DOHH2 (cell line): ENCODE measurements around the gene BSDC1.
"Not testable (repeated sequence)": the region's sequence is repeated elsewhere in the genome, so short reads cannot be mapped to it uniquely, and the experiment has no call there.

ENCODE experiments used
- H3F3A ChIP-seq: fragments of 200-600 bp; sonication (generic), shearing (Covaris generic); 2 replicates; pipeline ENCODE4 v1.6.0; 2016; ENCODE audit warnings: antibody characterized with exemption, mild to moderate bottlenecking; ENCODE audit not compliant: control insufficient read depth, insufficient read depth
- H3K27ac ChIP-seq: fragments of 200-600 bp; sonication (generic); 2 replicates; pipeline ENCODE4 v1.5.1; 2014; ENCODE audit warnings: low read depth, mild to moderate bottlenecking, low read length, moderate library complexity
- H3K27me3 ChIP-seq: fragments of 200-600 bp; sonication (generic); 2 replicates; pipeline ENCODE4 v1.6.1; 2014; ENCODE audit warnings: mild to moderate bottlenecking, low read length, mixed read lengths; ENCODE audit not compliant: control insufficient read depth
- H3K36me3 ChIP-seq: fragments of 200-600 bp; sonication (generic); 2 replicates; pipeline ENCODE4 v1.6.1; 2014; ENCODE audit warnings: mild to moderate bottlenecking, low read length, moderate library complexity, mixed read lengths; ENCODE audit not compliant: control insufficient read depth
- H3K4me1 ChIP-seq: fragments of 200-600 bp; sonication (generic); 2 replicates; pipeline ENCODE4 v1.6.1; 2014; ENCODE audit warnings: mild to moderate bottlenecking, low read length, mixed read lengths; ENCODE audit not compliant: control insufficient read depth
- H3K4me2 ChIP-seq: fragments of 200-600 bp; sonication (generic); 2 replicates; pipeline ENCODE4 v1.6.0; 2014; ENCODE audit warnings: mild to moderate bottlenecking, low read length, moderate library complexity
- H3K4me3 ChIP-seq: fragments of 200-600 bp; sonication (generic); 2 replicates; pipeline ENCODE4 v1.5.1; 2014; ENCODE audit warnings: mild to moderate bottlenecking, low read length, mixed read lengths
- H3K79me2 ChIP-seq: fragments of 200-600 bp; sonication (generic); 2 replicates; pipeline ENCODE4 v1.6.1; 2014; ENCODE audit warnings: mild to moderate bottlenecking, low read length, mixed read lengths; ENCODE audit not compliant: control insufficient read depth
- H3K9me2 ChIP-seq: fragments of 200-600 bp; sonication (generic); replicated peaks from 2 replicates; pipeline ENCODE4 v1.6.1; 2014; ENCODE audit warnings: mild to moderate bottlenecking, low read length, mixed read lengths; ENCODE audit not compliant: control insufficient read depth
- H3K9me3 ChIP-seq: fragments of 200-600 bp; sonication (generic); 2 replicates; pipeline ENCODE4 v1.6.1; 2014; ENCODE audit warnings: antibody characterized with exemption, low read length, mixed read lengths; ENCODE audit not compliant: control insufficient read depth, insufficient read depth
- H4K20me1 ChIP-seq: fragments of 200-600 bp; sonication (generic); 2 replicates; pipeline ENCODE4 v1.6.0; 2014; ENCODE audit warnings: low read depth, mild to moderate bottlenecking, antibody characterized with exemption, low read length, moderate library complexity; ENCODE audit not compliant: control insufficient read depth, insufficient read depth
- CTCF ChIP-seq: fragments of 200-600 bp; sonication (generic); IDR thresholded peaks from one replicate; pipeline ENCODE4 v1.5.1; 2014; ENCODE audit warnings: antibody characterized with exemption, mild to moderate bottlenecking, low read depth, low read length; ENCODE audit not compliant: poor library complexity, severe bottlenecking
- EZH2phosphoT487 ChIP-seq: fragments of 200-600 bp; sonication (generic); IDR thresholded peaks from 2 replicates; pipeline ENCODE4 v1.6.1; 2017; ENCODE audit warnings: borderline replicate concordance, mild to moderate bottlenecking, antibody characterized with exemption, low read length, moderate library complexity, mixed read lengths

The BSDC1 gene

GRCh38 chr1:32398401-32398800 is 4.2 kb upstream of the BSDC1 start:
- Histone ChIP-seq H4K20me1 (no peaks in the 10 kb centered on the region), H3K27me3 (no peaks in the 10 kb centered on the region), H3K4me1 (peaks cover 9% of the 10 kb centered on the region), H3K9me2 (no peaks in the 10 kb centered on the region), H3K4me3 (no peak overlapping the region), H3K27ac (no peak overlapping the region), H3K36me3 (no peaks in the 10 kb centered on the region), H3K9me3 (no peaks in the 10 kb centered on the region), H3K4me2 (no peak overlapping the region), H3K79me2 (peaks cover 8% of the 10 kb centered on the region), H3F3A (no peaks in the 10 kb centered on the region)
- no peak for TF ChIP-seq CTCF
- TF ChIP-seq EZH2phosphoT487 = no peak

DNA sequence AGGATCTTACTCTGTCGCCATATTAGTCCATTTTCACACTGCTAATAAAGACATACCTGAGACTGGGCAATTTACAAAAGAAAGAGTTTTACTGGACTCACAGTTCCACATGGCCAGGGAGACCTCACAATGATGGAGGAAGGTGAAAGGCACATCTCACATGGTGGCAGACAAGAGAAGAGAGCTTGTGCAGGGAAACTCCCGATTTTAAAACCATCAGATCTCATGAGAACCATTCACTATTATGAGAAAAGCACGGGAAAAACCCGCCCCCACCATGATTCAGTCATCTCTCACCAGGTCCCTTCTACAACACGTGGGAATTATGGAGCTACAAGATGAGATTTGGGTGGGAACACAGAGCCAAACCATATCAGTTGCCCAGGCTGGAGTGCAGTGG is 2.3 kb upstream of the BSDC1 start:
- peaks cover 21% of the 10 kb centered on the region for H3K79me2 ChIP-seq
- H3K9me2 ChIP-seq, H3K27ac ChIP-seq, H3K4me2 ChIP-seq, H3K4me3 ChIP-seq, H3K9me3 ChIP-seq, H3F3A ChIP-seq, H3K36me3 ChIP-seq, H4K20me1 ChIP-seq, H3K27me3 ChIP-seq: not testable (repeated sequence)
- H3K4me1 ChIP-seq = peaks cover 16% of the 10 kb centered on the region

DNA sequence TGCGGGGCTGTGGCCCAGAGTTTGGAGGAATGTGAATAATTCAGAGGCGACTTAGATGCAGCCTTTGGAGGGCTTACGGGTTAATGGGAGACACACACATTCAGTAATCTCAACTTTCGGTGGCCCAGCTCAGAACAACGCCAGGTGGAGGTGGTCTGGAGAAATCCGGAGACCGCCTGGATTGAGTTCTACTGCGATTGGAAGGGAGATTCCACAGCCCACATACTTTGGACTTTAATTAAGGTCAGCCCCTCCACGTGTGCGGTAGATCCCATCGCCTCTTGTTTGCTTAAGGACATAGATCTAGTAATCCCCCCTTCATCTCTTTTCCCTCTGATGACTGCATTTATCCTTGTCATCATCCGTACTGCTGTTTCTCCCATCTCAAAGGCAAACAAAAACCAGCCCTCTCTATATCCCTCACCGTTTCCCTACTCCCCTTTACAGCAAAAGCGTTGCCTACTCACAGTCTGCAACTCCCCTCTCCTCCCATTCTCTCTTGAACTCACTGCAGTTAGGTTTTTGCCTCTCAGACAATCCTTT is 720 bp upstream of the BSDC1 start:
- Histone ChIP-seq H3K4me1 (peaks cover 16% of the 10 kb centered on the region), H4K20me1 (no peaks in the 10 kb centered on the region), H3K9me3 (no peaks in the 10 kb centered on the region), H3K36me3 (peaks cover 9% of the 10 kb centered on the region), H3K79me2 (peaks cover 21% of the 10 kb centered on the region), H3K4me2 (peak overlapping the region; percentile 70), H3K4me3 (peak overlapping the region; percentile 88), H3K27me3 (no peaks in the 10 kb centered on the region), H3K27ac (no peak overlapping the region; the same call in 1 of the 2 replicates), H3F3A (no peaks in the 10 kb centered on the region), H3K9me2 (no peaks in the 10 kb centered on the region)
- TF ChIP-seq EZH2phosphoT487 = no peak
- no peak for TF ChIP-seq CTCF

- Histone ChIP-seq H3K9me2 (no peaks in the 10 kb centered on the region), H3K27me3 (no peaks in the 10 kb centered on the region), H3K9me3 (no peaks in the 10 kb centered on the region), H3K4me3 (peak overlapping the region; percentile 88), H3K36me3 (peaks cover 14% of the 10 kb centered on the region), H4K20me1 (no peaks in the 10 kb centered on the region), H3K79me2 (peaks cover 21% of the 10 kb centered on the region), H3F3A (no peaks in the 10 kb centered on the region), H3K27ac (no peak overlapping the region), H3K4me1 (peaks cover 16% of the 10 kb centered on the region), H3K4me2 (peak overlapping the region; percentile 70)
- TF ChIP-seq CTCF (no peak), EZH2phosphoT487 (no peak)
Measured at GRCh38 chr1:32393832-32394140, 455 bp downstream of the BSDC1 start.
